ENCODE measurements around the gene CPAMD8.

GRCh38 chr19:17055636-17056035 lies 29.0 kb upstream of the CPAMD8 start:
- TF ChIP-seq CTCF (conservative IDR thresholded peaks at IDR 0.05; ENCODE audit: low read depth, low read length) (no peak), EZH2phosphoT487 (IDR thresholded peaks at IDR 0.05; ENCODE audit: borderline replicate concordance, low read length) (no peak), EZH2 (IDR thresholded peaks at IDR 0.05; ENCODE audit: low read length, unreplicated experiment) (no peak)

Measured in PC-3 (cell line).